GM19099 (cell line): ENCODE measurements around the gene EIF3M.

Experiments used
- POLR2A ChIP-seq: IDR thresholded peaks from 3 replicates; pipeline ENCODE4 v1.6.1; 2011; ENCODE audit warnings: low read depth; ENCODE audit not compliant: insufficient read length; ENCODE audit errors: extremely low read depth

The EIF3M gene

GRCh38 chr11:32575070-32575469, 8.6 kb upstream of the EIF3M start:
- TF ChIP-seq POLR2A = no peak

DNA sequence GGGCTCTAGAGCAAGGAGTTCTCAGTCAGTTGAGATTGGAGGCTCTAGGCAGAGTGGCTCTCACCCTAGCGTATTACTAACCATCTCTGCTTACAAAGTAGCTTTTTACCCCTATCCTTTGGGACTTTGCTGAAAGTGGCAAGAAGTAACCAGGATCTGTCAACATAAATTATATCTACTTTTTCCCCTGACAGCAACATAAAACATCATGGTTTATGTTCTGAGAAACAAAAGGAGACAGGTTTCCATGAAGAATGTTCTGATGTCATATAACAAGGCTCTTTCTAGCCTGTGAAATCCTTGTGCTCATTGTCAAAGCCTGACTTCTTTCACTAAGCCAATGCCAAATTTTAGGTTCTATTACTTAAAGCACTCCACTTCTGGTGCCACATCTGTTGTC, 7.2 kb upstream of the EIF3M start:
- TF ChIP-seq POLR2A = no peak

- TF ChIP-seq POLR2A = no peak
Measured at GRCh38 chr11:32580967-32581366, 2.7 kb upstream of the EIF3M start.

GRCh38 chr11:32581556-32581955, 2.1 kb upstream of the EIF3M start:
- no peak for TF ChIP-seq POLR2A

GRCh38 chr11:32584921-32585320, 1.3 kb downstream of the EIF3M start:
- TF ChIP-seq POLR2A = no peak

DNA sequence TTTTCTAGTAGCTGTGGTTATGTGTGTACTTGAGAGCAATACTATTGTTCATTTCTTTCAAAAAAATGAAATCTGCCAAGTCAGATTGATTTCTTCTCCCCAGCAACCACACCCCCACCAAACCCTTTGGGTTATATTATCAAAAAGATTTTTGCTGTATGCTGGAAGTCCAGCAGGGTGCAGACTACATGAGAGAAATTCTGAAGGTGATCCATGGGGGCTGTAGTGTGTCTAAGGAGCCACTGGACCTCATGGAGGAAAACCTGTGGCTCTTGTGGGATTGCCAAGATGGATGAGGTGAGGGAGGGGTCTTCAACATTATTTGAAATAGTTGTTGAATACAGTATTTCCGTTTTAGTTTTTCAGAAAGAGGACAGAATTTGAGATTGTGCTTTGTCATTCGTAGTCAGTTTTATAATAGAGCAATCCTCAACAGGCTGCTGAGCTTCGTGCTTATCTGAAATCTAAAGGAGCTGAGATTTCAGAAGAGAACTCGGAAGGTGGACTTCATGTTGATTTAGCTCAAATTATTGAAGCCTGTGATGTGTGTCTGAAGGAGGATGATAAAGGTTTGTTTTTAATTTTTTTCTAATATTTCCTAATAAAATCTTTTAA, 3.1 kb downstream of the EIF3M start:
- TF ChIP-seq POLR2A = no peak

GRCh38 chr11:32594272-32594671, 10.6 kb downstream of the EIF3M start:
- no peak for TF ChIP-seq POLR2A

DNA sequence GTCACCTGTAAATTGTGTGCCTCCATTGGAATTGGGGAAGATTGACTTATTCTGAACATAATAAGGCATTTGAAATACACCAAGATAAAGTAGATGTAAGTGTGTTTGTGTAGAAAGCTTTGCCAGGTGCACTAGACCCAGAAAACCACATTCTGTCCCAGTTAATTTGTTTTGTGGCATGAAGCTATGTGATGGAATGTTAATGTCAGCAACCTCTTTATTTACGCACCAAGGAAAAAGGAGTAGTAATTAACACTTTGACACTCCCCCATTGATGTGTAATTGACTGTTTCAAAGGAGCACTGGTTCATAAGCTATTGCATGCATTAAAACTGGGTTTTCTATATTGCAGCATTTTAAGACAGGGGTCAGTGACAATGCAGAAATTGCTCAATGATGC, 14.3 kb downstream of the EIF3M start:
- TF ChIP-seq POLR2A = no peak

DNA sequence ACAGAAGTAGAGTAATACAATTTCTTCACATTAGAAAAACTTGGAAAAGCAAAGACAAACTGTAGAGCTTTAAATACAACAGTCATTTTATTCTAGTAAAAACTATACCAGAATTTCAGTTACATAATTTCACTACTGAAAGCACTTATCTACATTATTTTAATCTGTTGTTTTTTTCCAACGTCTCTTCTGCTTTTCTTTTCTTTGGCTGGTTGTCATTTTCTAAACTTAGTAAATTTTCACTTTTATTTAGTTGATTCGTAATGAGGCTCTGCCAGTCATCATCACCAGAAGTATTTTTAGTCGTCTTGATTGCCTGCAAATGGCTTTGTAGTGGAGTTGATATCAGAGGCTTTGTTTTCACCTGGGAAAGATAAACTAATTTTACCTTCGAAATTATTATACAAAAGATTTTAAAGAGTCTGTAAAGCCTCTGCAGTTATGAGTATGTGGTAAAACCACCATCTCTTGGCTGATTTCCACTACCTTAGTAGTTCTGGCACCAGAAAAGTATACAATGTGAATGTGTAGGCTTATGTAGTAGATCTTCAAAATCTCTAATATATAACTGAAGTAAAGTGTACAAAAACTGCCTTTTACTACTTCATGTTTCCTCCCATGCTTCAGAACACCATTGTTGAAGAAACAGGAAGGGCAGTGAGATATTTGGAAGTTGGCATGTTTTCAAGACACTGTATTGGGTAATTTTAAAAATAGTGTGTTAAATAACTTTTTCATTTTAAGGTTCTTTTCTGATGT, 19.2 kb downstream of the EIF3M start:
- TF ChIP-seq POLR2A = no peak

DNA sequence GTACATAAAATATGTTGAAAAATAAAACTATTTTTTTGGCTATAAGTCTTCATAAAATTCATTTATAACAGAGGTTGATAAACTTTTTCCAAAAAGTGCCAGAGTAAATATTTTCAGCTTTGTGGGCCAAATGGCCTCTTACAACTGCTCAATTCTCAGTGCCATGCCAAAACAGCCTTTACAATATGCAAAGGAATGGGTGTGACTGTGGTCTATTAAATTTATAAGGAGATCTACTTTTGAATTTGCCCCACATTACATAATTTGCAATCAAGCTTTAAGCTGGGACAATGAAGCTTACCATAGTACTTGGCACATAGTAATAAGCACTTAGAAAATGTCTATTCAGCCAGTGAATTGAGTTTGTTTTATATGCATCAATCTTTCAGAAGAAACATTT, 22.6 kb downstream of the EIF3M start:
- no peak for TF ChIP-seq POLR2A

GRCh38 chr11:32610797-32611352, 27.2 kb downstream of the EIF3M start:
- no peak for TF ChIP-seq POLR2A

GRCh38 chr11:32613500-32614151, 30.0 kb downstream of the EIF3M start:
- no peak for TF ChIP-seq POLR2A

- no peak for TF ChIP-seq POLR2A
Measured at GRCh38 chr11:32615422-32615821, 31.8 kb downstream of the EIF3M start.

- no peak for TF ChIP-seq POLR2A
Measured at GRCh38 chr11:32616903-32617302, 33.3 kb downstream of the EIF3M start.

GRCh38 chr11:32630844-32631243, 47.2 kb downstream of the EIF3M start:
- TF ChIP-seq POLR2A = no peak

DNA sequence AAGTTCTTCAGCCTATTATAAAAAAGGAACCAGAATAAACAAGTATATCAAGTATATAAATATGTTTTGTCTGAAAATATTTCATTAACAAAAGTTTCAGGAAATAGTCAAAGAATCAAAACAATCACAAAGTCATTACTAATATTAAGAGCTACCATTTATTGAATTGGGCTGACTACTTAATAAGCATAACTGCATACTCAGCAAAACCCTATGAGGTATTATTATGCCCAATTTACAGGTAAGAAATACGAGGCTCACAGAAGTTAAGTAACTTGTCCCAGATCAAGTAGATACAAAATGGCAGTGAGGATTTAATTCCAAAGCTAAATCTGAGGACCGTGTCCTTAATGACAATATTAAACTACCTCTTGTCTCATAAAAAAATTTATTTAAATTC, 52.2 kb downstream of the EIF3M start:
- TF ChIP-seq POLR2A = no peak

- TF ChIP-seq POLR2A = no peak
Measured at GRCh38 chr11:32641361-32641760, 57.7 kb downstream of the EIF3M start.

- TF ChIP-seq POLR2A = no peak
Measured at GRCh38 chr11:32643526-32643925, 59.9 kb downstream of the EIF3M start.
